NCI-H2227 (cell line): ENCODE data around the gene CRTC3.
"Not testable (repeated sequence)": the region's sequence is repeated elsewhere in the genome, so short reads cannot be mapped to it uniquely, and the experiment has no call there.

Experiments
- DNase-seq: peaks from one replicate; lab custom pipeline; 2025; ENCODE audit not compliant: unreplicated experiment; lab: John Stamatoyannopoulos, UW

CRTC3 gene

DNA sequence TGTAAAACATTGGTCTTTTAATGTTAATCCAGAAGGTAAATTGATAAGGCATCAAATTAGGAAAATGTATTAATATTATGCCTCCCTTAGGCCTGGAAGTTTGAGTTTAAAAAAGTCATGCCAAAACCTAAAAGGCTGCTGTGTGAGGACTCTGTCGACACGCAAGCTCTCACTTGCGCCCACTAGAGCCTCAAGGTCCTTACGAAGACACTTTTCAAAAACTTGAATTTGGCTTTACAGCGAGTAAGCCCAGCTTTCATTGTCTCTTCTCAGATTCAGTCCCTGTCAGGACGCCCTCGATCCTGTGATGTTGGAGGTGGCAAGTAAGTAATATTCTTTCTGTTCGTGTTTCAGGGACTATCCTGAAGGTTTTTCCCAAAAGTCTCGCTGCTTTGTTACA is 89.7 kb downstream of the CRTC3 start:
- no peak for DNase-seq

DNA sequence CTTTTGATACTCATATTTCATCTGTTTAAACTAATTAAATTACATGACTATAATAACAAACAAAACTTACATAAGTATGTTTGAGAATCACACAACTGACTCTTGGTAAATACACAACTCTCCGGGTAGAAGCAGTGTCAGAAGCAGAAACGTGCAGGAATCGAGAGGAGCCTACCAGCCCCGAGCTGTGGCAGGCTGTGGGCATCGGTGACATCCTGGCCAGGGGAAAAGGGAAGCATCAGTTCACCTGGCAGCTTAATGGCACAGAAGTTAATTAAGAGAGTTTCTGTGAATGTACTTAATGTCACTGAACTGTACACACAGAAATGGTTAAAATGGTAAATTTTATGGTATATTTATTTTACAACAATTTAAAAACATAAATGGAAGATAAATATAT is 90.2 kb downstream of the CRTC3 start:
- DNase-seq = no peak

DNA sequence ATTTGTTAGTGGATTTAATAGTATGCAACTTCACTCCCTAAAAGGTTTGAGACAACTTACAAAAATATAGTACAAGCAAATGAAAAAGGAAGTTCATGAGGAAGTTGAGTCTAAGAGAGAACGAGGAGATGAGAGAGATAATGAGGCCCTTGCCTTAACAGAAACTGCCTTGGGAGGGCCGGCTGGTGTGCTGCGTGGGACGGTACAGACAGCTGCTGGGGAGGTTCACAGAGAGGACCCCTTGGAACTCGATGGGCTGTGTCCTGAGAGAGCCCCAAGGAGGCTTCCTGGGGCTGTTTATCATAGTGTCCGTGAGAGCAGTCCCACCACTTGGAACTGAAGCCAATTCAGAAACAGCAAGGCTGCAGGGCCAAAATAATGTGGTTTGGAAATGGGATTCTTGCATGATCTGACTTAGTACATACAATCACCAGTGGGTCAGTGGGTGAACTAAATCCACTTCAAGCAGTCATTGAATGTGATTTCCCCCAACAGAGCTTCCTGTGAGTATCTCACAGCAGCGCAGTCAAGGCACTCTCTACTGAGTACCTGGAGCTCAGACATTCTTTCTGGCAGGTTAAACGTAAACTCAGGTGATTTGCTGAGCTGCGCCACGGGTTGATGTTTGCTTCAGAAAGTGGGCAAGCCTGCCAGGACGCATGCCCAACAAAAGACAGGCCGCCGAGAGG is 90.8 kb downstream of the CRTC3 start:
- DNase-seq = no peak

DNA sequence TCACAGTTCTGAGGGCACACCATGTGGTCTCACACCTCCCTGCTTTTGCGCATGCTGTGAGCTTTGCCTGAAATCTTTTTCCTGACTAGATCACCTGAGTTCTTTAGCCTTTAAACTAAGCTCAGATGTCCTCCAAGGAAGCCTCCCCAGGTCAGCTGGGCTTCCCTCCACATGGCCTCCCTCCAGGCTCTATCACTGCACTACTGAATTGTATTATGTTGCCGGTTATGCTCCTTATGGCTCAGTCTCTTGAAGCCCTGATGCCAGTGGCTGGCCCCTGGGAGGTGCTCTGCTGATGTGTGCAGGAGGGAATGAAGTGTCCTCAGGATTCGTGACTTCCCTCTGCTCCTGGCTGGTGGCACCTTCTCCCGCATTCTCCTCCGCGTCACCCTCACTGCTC is 94.1 kb downstream of the CRTC3 start:
- DNase-seq = no peak

DNA sequence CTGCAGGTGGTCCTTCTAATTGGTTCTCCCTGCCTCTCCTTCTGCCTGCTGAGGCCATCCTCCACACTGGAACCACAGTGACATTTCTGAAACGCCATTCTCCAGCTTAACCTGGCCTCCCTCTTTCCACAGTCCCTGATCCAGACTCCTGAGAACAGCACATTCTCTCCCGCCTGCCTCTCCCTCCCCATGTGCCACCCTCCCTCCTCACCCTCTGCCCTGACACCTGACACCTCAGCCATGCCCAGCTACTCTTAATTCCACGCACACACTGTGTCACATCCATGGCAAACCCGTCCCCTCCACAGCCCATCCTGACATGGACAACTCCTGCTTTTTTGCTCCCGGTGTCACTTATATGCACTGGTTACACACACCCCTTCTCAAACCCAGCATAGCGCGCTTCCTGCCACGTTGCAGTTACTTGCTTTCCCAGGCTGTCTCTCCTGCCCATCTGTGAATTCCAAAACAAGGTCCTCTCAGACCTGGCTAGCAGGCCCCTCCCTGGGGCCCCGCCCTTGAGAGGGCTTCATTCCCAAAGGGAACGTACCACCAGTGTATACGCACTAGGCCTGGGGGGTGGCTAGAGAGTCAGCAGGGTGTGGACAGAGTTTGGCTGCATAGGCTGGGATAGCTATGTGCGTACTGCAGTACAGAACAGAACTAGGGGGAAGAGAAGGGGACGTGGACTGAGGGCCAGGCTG is 94.7 kb downstream of the CRTC3 start:
- no peak for DNase-seq

DNA sequence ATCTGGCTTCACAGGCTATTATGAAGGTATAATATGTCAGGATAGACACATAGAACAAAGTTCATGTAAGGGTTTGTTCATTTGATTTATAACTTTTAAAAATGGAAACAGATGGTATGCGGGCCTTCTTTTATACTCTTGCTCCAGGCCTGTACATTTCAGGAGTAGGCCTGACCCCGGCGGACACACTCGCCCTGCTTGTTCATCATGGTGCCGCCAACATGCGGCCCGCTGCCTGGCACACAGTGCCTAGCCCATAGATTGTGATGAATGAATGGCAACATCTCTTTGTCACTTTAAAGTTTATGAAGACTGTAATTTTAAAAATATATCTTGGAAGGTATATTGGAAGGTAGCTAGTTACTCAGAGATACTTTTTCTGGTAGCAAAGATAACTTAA is 95.3 kb downstream of the CRTC3 start:
- no peak for DNase-seq

DNA sequence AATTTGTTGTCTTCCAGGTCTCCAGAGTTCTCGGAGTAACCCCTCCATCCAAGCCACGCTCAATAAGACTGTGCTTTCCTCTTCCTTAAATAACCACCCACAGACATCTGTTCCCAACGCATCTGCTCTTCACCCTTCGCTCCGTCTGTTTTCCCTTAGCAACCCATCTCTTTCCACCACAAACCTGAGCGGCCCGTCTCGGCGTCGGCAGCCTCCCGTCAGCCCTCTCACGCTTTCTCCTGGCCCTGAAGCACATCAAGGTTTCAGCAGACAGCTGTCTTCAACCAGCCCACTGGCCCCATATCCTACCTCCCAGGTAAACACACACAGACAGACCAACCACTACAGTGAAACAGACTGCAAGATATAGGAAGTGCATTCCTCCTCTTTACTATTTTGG is 99.5 kb downstream of the CRTC3 start:
- DNase-seq = no peak

DNA sequence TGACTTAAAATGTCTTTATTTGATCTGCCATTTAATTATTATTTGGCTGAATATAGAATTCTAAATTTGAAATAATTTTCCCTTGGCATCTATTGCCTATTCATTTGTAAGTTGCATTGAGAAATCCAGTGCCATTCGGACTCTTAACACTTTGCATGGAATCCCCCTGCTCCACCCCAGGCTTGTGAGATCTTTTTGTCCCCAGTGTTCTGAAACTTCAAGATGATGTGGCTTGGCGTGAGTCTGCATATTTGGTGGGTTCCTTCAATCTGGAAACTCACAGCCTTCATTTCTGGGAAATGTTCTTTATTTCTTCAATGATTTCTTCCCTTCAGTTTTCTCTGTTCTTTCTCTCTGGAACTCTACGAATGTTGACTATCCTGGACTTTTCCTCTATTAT is 103.6 kb downstream of the CRTC3 start:
- no peak for DNase-seq

DNA sequence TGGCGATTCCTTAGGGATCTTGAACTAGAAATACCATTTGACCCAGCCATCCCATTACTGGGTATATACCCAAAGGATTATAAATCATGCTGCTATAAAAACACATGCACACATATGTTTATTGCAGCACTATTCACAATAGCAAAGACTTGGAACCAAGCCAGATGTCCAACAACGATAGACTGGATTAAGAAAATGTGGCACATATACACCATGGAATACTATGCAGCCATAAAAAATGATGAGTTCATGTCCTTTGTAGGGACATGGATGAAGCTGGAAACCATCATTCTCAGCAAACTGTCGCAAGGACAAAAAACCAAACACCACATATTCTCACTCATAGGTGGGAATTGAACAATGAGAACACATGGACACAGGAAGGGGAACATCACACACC is 107.3 kb downstream of the CRTC3 start:
- not testable (repeated sequence) for DNase-seq

DNA sequence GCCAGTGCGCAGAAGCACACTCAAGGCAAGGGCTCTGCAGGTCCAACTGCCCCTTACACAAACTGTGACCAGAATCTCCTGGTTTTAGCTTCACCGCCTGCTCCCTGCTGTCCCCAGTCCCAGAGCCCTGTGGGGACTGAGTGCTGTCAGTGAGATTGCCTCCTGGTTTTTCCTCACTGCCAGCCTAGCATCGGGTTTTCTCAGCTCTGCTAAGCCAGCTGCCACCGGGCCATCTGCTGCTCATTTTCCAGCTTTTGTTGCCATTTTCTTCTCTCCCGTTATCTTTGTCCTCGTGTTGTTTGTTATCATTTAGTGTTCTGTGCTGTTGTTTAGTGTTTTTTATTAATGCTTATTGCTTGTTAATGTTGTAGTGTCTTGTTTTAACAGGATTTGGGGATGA is 108.0 kb downstream of the CRTC3 start:
- DNase-seq = no peak

DNA sequence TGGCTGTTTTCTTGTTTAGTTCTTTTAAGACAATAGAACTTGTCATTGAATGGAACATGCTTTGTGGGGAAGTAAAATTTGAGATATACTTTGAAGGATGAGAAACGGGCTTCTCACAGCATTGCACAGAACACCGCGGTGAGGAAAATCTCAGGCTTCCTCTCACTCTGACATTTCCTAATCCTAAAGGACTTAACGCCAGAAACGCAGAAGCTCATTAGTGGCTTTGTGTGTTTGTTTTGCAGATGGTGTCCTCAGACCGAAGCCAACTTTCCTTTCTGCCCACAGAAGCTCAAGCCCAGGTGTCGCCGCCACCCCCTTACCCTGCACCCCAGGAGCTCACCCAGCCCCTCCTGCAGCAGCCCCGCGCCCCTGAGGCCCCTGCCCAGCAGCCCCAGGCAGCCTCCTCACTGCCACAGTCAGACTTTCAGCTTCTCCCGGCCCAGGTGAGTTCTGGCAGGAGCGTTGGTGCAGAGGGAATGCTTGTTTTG is 108.5 kb downstream of the CRTC3 start:
- DNase-seq = no peak

DNA sequence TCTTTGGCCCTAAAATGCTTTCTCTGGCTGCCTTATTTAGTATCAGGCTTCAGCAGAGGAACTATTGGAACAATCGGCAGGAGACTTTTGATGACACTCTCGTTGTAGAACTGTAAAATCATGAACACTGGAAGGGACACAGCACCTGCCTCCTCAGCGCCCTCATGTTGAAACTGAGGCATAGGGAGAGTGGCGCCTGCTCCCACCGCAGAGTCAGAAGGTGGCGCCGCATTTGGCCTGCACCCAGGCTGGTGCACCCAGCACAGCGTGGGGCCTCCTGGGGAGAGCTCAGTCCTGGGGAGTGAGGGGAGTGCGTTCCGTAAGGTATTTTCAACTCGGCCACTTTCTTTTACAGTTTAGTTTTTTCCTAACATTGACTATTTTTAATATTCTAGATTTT is 109.2 kb downstream of the CRTC3 start:
- DNase-seq = no peak

DNA sequence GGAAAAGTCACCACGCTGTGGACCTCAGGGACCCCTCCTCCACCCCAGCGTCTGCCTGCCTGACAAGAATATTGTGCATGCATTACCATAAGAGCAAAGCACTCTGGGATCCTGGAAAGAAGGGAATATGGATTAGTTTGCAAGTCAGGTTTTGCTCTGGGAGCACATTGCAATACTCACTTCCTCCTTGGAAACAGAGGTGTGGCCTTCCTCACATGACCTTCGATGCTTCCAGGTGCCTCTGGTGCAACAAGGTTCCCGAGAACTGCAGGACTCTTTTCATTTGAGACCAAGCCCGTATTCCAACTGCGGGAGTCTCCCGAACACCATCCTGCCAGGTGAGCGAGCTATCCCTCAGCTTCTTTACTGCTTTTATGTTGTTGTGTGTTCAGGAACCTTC is 111.1 kb downstream of the CRTC3 start:
- no peak for DNase-seq

DNA sequence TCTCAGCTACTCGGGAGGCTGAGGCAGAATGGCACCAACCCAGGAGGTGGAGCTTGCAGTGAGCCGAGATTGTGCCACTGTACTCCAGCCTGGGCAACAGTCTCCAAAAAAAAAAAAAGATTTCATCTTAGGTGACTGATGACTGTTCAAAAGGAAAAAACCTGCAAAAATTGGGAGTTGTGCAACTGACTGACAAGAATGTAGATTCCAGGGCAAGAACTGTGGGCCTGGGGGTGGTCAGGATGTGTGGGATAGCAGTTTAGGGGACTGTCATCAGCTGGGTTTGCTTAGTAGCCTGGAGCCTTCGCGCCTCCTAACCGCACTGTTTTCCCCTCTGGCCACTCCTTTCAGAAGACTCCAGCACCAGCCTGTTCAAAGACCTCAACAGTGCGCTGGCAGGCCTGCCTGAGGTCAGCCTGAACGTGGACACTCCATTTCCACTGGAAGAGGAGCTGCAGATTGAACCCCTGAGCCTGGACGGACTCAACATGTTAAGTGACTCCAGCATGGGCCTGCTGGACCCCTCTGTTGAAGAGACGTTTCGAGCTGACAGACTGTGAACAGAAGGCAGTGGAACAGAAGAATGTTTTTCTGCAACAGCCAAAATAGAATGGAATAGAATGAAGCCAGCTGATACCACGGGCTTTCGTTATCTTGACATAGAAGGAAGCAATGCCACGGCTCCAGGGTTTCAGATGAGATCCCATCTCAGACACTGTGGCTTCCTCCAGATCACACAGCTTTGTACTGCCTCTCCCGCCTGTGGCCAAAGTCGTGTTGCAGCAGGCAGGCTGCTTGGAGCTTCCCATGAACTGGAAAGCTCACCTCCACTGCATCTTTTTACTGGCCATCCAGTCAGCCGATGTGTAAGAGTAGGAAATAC is 112.1 kb downstream of the CRTC3 start:
- DNase-seq = no peak

DNA sequence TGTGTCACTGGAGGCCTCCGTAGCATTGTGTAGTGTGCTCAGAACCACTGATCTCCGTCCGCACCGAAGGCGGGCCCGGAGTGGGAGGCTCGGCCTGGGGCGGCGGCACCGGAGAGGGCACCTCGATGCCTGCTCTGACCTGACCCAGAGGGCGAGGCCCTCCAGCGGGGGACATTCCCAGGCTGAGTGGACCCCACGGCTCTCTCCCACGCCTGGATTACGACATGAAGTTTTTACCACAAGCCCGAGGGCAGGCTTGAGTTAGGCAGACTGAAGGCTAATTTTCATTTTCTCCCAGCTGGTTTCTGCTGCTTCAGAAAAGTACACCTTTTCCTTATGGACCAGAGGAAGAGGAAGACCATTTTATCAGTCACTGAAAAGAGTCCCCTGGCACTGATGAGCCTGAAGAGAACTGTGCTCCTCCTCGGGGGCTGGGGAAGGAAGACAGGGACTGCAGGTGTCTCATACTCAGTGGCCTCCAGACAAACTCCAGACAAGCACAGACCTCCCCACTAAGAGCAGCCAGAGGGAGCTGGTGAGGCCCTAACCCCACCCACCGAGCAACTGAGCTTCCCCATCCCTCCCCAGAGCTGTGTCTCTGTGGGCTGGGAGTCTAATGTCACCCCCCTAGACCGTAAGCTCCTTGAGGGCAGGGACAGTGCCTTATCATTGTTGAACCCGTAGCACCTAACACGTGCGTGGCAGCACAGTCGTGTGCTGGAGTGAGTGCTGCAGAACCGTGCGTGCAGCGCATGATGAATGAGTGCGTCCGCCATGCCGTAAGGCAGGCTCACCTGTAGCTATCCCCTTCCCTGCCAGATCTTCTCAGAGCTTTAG is 113.0 kb downstream of the CRTC3 start:
- DNase-seq = no peak

DNA sequence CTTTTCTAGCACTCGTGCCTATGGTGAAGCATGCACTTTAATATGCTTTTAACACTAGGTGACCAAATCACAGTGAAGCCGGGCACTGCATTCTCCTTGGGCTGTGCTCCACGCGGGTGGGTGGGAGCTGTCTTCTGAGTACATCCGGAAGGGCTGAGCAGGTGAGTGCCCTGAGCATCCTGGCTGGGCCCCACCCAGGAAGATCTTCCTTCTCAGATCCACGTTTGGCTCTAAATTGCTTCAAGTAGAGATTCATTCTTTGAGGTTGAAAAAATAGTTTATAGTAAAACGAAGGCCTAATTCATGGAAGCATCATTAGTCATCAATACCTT is 113.5 kb downstream of the CRTC3 start:
- no peak for DNase-seq

DNA sequence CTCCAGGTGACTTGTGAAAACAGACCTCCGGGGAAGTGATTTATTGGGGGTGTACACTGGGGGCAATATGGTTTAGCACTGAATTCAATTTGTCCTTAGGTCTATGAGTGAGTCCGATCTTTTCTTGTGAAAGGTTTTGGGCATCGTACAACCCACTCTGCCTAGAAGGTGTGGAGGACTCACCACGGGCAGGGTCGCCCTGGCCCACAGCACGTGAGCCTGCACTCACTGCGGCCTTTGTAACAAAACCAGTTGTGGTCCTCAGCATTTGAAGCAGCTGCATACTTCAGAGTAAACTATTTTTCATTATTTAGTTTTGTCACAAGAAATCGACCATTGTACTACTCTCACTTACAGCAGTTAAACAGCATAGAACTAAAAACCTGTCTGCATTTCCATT is 114.8 kb downstream of the CRTC3 start:
- DNase-seq = no peak

DNA sequence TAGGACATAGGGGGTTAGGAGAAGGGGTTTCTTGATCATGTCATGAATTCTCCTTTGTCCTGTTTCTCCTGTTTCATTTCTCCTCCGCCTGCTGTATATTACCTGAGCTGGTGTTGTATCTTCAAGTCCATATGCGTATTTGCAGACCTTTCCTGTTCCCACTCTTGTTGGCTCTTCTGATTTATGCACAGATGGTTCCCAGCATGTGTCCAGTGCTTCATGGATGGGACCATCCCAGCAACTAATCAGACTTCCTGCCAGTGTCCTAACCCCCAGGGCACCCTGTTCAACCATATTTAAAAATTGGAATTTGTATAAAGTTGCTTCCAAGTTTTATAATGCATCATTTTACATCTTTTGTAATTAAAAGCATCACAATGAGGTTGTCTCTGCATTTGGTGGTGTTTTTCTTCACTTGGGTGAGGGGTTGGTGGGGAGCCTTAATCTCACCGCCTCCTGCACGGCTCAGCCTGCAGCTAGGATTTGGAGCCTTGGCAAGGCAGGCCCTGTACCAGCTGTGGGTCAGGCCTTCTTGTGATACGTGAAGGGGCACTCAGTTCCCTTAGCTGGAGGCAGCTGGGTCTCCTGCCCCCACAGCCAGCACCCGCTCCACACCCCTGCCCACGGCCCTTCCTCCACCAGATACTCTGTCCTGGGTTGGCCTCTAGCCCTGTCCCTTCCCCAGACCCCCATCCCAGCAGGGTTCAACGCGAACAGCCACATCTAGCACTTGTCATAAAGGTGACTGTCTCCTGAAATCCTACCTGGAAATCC is 115.4 kb downstream of the CRTC3 start:
- DNase-seq = no peak

DNA sequence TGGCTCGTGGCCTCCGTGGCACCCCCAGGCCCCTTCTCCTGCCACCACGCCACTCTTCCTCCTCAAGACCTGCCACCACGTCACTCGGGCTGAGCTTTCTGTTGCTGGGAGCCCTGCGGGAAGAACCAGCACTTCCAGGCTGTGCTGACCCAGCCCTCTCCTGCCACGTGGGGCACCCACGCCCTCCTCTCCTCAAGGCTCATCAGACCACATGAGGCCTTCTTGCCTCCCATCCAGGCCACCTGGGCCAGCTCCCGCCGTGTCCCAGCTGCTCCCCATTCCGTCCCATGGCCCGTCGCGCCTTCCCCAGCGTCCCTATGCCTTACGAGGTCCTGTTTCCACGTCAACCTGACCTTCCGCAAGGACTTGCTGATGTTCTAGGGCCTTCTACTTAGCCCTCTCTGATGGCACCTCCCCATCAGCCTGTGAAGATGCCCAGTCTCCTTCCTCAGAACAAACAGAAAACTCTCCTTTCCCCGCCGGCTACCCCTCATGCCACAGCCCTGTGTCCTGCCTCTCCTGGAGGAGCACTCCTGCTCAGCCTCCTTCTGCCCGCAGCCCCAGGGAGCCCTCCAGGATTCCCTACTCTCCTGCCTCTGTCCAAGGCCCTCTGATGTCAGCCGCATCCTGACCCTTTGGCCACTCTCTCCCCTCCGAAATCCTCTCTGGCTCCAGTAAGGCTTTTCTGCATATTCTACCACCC is 116.3 kb downstream of the CRTC3 start:
- DNase-seq = no peak
